ENCODE measurements around the gene ZBTB34. TPM values are rescaled to one million over a fixed set of nuclear protein-coding genes. Genes with fewer than 3 reads are reported as not detected.

ZBTB34 gene
- total RNA-seq, 1 donor from 2014 or later, result 20.2 TPM

DNA sequence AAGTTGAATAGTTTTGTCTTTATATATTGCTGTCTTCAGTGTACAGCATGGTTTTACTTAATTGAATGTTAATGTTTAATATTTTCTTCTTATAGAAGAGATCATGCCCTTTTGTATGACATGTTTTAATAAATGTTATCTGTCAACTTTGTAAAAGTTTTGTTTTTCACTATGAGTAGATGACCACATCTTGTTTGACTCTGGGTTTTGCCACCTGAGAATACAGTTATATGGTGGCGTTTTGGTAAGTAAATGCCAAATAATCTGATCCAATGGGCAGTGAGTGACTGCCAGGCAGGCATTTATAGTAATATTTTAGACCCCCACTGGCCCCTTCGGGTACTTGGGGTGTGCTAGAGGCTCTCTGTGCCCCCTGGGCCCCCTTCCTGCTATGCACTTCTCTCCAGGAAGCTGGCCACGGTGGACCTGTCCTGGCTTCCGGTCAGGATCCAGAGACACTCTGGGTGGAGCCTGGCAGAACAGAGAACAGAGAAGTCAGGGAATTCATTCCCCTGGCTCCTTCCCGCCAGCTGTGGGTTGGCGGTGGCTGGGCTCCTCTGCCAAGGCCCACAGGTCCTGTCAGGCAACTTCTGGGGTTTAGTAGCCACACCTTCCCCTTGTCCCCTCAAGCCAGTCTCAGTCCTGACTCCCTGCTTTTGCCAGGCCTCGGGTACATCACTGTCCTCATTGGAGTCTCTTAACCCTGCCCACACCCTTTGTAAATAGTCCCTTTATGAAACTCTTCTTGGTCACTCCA is 22.2 kb upstream of the ZBTB34 start:
- H3K4me1 Mint-ChIP-seq (ENCODE audit: unreplicated experiment), result peaks cover 11% of the 10 kb centered on the region
- TF ChIP-seq, protein P1, sequence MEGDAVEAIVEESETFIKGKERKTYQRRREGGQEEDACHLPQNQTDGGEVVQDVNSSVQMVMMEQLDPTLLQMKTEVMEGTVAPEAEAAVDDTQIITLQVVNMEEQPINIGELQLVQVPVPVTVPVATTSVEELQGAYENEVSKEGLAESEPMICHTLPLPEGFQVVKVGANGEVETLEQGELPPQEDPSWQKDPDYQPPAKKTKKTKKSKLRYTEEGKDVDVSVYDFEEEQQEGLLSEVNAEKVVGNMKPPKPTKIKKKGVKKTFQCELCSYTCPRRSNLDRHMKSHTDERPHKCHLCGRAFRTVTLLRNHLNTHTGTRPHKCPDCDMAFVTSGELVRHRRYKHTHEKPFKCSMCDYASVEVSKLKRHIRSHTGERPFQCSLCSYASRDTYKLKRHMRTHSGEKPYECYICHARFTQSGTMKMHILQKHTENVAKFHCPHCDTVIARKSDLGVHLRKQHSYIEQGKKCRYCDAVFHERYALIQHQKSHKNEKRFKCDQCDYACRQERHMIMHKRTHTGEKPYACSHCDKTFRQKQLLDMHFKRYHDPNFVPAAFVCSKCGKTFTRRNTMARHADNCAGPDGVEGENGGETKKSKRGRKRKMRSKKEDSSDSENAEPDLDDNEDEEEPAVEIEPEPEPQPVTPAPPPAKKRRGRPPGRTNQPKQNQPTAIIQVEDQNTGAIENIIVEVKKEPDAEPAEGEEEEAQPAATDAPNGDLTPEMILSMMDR (conservative IDR thresholded peaks at IDR 0.05), result no peak
- peaks cover 31% of the 10 kb centered on the region for H3K36me3 Mint-ChIP-seq
- peak overlapping the region; percentile 36 for H3K27ac Mint-ChIP-seq
- peak; percentile 47 for DNase-seq (ENCODE audit: extremely low spot score, unreplicated experiment)
- no peak overlapping the region for H3K4me3 Mint-ChIP-seq
- H3K27me3 Mint-ChIP-seq, result no peaks in the 10 kb centered on the region
- no peaks in the 10 kb centered on the region for H3K9me3 Mint-ChIP-seq

DNA sequence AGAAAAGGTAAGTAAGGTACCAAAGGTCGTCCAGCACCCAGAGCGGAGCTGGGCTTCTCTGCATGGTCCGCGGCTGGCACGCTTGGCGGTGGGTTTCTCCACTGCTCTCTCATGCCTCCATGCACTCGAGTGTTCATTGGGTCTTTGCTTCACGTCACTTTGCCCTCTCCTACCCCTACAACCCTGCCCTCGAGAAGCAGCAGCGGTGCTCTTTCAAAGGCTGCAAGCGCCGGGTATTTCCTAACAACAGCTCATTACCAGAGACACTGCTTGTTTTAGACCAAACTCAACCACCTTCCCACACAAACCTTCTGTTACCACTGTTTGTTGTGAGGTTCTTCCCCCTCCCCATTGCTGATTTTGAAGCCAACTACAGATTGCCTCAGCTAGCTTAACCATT is 21.5 kb upstream of the ZBTB34 start:
- no peaks in the 10 kb centered on the region for H3K9me3 Mint-ChIP-seq
- TF ChIP-seq, protein P1 (conservative IDR thresholded peaks at IDR 0.05), result no peak
- peaks cover 15% of the 10 kb centered on the region for H3K4me1 Mint-ChIP-seq (ENCODE audit: unreplicated experiment)
- H3K36me3 Mint-ChIP-seq, result peaks cover 27% of the 10 kb centered on the region
- H3K27ac Mint-ChIP-seq, result peak overlapping the region; percentile 36
- H3K27me3 Mint-ChIP-seq, result no peaks in the 10 kb centered on the region
- DNase-seq (ENCODE audit: extremely low spot score, unreplicated experiment), result no peak
- no peak overlapping the region for H3K4me3 Mint-ChIP-seq

DNA sequence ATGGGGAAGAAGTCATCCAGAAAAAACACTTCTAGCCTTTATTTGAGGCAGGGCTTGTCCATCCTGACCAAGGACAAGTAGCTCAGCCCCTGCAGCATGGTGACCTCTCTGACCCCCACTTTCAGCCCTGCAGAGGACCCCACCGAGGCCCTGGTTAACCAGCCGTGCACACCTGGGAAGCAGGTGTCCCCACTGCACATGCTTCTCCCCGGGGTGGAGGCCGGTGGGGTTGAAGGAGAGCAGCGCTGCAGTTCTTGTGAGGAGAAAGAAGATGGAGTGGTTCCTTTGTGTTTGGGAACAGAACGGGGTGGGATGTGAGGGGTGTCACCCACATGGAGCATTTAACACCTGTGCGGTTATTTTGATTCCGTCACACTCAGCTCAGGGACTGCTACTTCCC is 21.1 kb upstream of the ZBTB34 start:
- Mint-ChIP-seq H3K4me3 (no peak overlapping the region), H3K9me3 (no peaks in the 10 kb centered on the region), H3K4me1 (ENCODE audit: unreplicated experiment) (peaks cover 15% of the 10 kb centered on the region), H3K27ac (peak overlapping the region; percentile 36), H3K36me3 (peaks cover 24% of the 10 kb centered on the region), H3K27me3 (no peaks in the 10 kb centered on the region)
- no peak for DNase-seq (ENCODE audit: extremely low spot score, unreplicated experiment)
- TF ChIP-seq, protein P1 (conservative IDR thresholded peaks at IDR 0.05), result no peak

DNA sequence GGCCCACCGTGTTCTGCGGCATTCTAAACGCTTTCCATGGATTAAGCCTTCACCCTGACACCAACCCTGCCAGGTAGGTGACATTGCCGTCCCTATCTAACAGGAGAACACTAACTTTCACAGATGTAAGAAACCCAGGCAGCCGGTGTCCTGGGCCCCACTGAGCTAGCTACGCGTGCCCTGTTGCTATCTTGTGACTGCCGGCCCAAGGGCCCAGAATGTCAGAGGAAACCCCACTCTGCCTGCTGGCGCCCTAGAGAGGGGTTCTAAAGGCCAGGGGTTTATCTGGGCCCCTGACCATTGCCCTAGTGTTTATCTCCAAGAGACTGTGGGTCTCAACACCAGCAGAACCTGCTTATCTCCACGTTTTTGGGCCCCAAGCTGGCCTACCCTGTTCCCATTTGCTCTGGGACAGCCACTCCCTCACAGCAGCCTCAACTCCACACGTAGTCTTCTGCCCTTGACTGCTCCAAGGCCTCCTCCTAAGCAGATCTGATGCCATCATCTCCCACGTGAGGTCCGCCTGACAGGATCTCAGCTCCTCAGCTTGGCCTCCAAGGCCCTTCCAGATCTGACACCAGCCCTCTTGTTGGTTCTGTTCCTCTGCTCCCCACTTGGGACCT is 18.1 kb upstream of the ZBTB34 start:
- Mint-ChIP-seq H3K4me1 (ENCODE audit: unreplicated experiment) (peaks cover 15% of the 10 kb centered on the region), H3K36me3 (peaks cover 10% of the 10 kb centered on the region), H3K9me3 (no peaks in the 10 kb centered on the region), H3K27me3 (no peaks in the 10 kb centered on the region), H3K27ac (no peak overlapping the region), H3K4me3 (no peak overlapping the region)
- DNase-seq (ENCODE audit: extremely low spot score, unreplicated experiment), result no peak
- TF ChIP-seq, protein P1 (conservative IDR thresholded peaks at IDR 0.05), result no peak

DNA sequence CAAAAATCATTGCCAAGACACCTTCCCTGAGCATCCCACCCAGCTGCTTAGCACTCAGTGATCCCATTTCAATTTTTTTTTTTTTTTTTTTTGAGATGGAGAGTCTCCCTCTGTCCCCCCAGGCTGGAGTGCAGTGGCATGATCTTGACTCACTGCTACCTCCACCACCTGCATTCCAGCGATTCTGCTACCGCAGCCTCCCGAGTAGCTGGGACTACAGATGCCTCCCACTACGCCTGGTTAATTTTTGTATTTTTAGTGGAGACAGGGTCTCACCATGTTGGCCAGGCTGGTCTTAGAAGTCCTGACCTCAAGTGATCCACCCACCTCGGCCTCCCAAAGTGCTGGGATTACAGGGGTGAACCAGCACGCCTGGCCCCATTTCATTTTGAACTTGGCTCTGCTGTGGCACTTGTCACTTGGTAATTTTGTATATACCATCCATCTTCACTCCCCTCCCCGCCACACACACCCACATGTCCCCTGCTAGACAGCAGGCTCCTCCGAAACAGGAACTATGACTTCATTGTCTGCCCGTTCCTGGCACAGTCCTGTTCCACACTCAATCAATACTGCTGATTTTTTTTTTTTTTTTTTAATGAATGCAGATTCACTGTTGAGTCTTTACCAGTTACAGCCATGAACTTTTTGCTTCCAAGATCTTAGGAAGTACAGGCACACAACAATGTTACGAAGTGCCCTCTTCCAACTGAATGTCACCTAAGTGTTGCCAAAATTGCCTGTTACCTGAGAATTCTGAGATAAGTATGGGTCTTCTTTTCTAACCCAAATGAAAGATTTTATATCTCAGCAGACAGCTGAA is 17.3 kb upstream of the ZBTB34 start:
- H3K4me1 Mint-ChIP-seq (ENCODE audit: unreplicated experiment), result peaks cover 15% of the 10 kb centered on the region
- peaks cover 6% of the 10 kb centered on the region for H3K36me3 Mint-ChIP-seq
- no peak overlapping the region for H3K4me3 Mint-ChIP-seq
- DNase-seq (ENCODE audit: extremely low spot score, unreplicated experiment), result no peak
- no peaks in the 10 kb centered on the region for H3K9me3 Mint-ChIP-seq
- no peaks in the 10 kb centered on the region for H3K27me3 Mint-ChIP-seq
- peak overlapping the region; percentile 78 for H3K27ac Mint-ChIP-seq
- TF ChIP-seq, protein P1 (conservative IDR thresholded peaks at IDR 0.05), result no peak
